ENCODE data around the gene BCAS1. TPM values are rescaled to one million over a fixed set of nuclear protein-coding genes. Genes with fewer than 3 reads are reported as not detected.

BCAS1 gene
- polyA plus RNA-seq, 1 of the 3 experiments (the other 2 are of a cell fraction) = not detected

DNA sequence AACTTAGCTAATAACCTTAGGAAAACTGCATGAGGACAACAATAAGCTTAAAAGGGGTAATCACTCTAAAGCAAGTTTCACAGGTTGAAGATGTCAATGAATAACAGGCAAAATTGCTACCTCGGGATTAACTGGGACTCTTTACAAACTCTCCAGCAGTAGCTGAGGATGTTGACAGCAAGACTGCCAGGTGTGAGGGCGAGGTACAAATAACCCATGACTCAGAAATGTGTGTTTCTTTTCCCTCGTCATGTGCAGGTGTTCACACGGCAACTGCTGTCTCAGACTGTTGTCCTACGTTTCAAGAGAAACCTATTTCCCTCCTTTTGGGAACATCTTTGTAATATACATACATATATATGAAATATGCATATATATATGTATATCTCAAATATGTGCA is 15.9 kb downstream of the BCAS1 start:
- ChIA-PET POLR2A (no interaction called here), CTCF (interaction anchor here (0.6 to 4.4 kb wide), 3 partner anchors 8 to 154 kb away, joined by 3 to 17 read pairs (median 5); no protein-coding TSS in a partner anchor)
- Histone ChIP-seq H3K9me2 (no peaks in the 10 kb centered on the region), H3K9ac (no peak overlapping the region), H3F3A (replicated peaks; ENCODE audit: insufficient read depth) (no peaks in the 10 kb centered on the region), H4K20me1 (ENCODE audit: insufficient read depth) (no peaks in the 10 kb centered on the region), H2AFZ (ENCODE audit: low read depth) (no peak overlapping the region), H3K4me1 (ENCODE audit: control insufficient read depth in 1 of 2, insufficient read depth in 2 of 2, low read depth in 1 of 2, low read length in 1 of 2) (no peaks in the 10 kb centered on the region), H3K27ac (ENCODE audit: low read depth in 2 of 2, low read length in 1 of 2) (no peak overlapping the region), H3K36me3 (replicated peaks in 1 of 2; ENCODE audit: control insufficient read depth in 1 of 2, insufficient read depth in 2 of 2, low read length in 1 of 2) (no peaks in the 10 kb centered on the region), H3K79me2 (ENCODE audit: insufficient read depth) (no peaks in the 10 kb centered on the region), H3K4me3 (ENCODE audit: low read depth in 2 of 2, low read length in 1 of 2) (no peak overlapping the region), H3K4me2 (no peak overlapping the region), H3K9me3 (no peaks in the 10 kb centered on the region), H3K27me3 (ENCODE audit: insufficient read depth) (no peaks in the 10 kb centered on the region)
- DNase-seq = no peak
- TF ChIP-seq SIN3A (IDR thresholded peaks at IDR 0.05; ENCODE audit: borderline replicate concordance, low read depth, low read length) = no peak
- 43% methylated on average over 5 of the region's 5 CpGs for WGBS (ENCODE audit: low lambda C conversion rate)

DNA sequence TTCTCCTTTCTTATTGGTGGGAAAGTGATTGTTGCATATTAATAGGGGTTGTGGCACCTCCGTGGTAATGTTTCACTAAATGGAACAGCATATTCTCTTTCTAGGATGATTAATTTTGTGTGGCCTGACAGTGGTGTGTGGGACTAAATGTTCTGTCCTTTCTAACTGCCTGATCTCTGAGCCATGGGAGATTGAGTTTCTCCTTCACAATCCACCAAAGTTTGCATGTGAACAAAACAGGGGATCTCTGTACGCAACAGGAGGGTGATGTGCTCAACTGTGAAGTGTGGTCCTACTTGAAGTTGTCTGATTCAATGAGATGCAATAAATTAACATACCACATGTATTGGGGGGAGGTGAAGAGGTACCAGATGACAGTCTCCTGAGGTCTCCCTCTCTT is 19.3 kb downstream of the BCAS1 start:
- Histone ChIP-seq H3K9me2 (no peaks in the 10 kb centered on the region), H3K4me2 (no peak overlapping the region), H3K36me3 (replicated peaks in 1 of 2; ENCODE audit: control insufficient read depth in 1 of 2, insufficient read depth in 2 of 2, low read length in 1 of 2) (no peaks in the 10 kb centered on the region), H3K4me3 (ENCODE audit: low read depth in 2 of 2, low read length in 1 of 2) (no peak overlapping the region), H4K20me1 (ENCODE audit: insufficient read depth) (no peaks in the 10 kb centered on the region), H3K27ac (ENCODE audit: low read depth in 2 of 2, low read length in 1 of 2) (no peak overlapping the region), H3K9ac (no peak overlapping the region), H3K79me2 (ENCODE audit: insufficient read depth) (no peaks in the 10 kb centered on the region), H3K4me1 (ENCODE audit: control insufficient read depth in 1 of 2, insufficient read depth in 2 of 2, low read depth in 1 of 2, low read length in 1 of 2) (no peaks in the 10 kb centered on the region), H2AFZ (ENCODE audit: low read depth) (no peak overlapping the region), H3F3A (replicated peaks; ENCODE audit: insufficient read depth) (no peaks in the 10 kb centered on the region), H3K27me3 (ENCODE audit: insufficient read depth) (no peaks in the 10 kb centered on the region), H3K9me3 (no peaks in the 10 kb centered on the region)
- POLR2A ChIA-PET = no interaction called here
- 34% methylated on average over 2 of the region's 2 CpGs for WGBS (ENCODE audit: low lambda C conversion rate)
- CTCF ChIA-PET = interaction anchor here (4.4 kb wide), 1 partner anchor 12 kb away, joined by 17 read pairs; no protein-coding TSS in a partner anchor
- no peak for DNase-seq
- no peak for TF ChIP-seq REST (IDR thresholded peaks at IDR 0.05; ENCODE audit: low read depth, low read length)
- no peak for TF ChIP-seq POLR2AphosphoS5 (IDR thresholded peaks at IDR 0.05; ENCODE audit: low read depth, low read length)
- no peak for TF ChIP-seq GABPA (IDR thresholded peaks at IDR 0.05; ENCODE audit: low read depth)
- no peak for TF ChIP-seq ZBTB33 (IDR thresholded peaks at IDR 0.05; ENCODE audit: borderline replicate concordance, low read depth)
- no peak for TF ChIP-seq NFIC (IDR thresholded peaks at IDR 0.05; ENCODE audit: borderline replicate concordance)
- no peak for TF ChIP-seq EP300 (IDR thresholded peaks at IDR 0.05; ENCODE audit: borderline replicate concordance in 1 of 2, low read depth in 1 of 2, low read length in 1 of 2)
- TF ChIP-seq GATA2 (CRISPR knock-in tag; IDR thresholded peaks at IDR 0.05) = no peak
- TF ChIP-seq CHD2 (IDR thresholded peaks at IDR 0.05; ENCODE audit: low read length, partially characterized antibody) = no peak
- TF ChIP-seq IRF3 (IDR thresholded peaks at IDR 0.05; ENCODE audit: low read depth, low read length) = no peak
- no peak for TF ChIP-seq RXRA (IDR thresholded peaks at IDR 0.05; ENCODE audit: borderline replicate concordance, low read depth)
- TF ChIP-seq TCF12 (IDR thresholded peaks at IDR 0.05) = no peak
- no peak for TF ChIP-seq MAX (IDR thresholded peaks at IDR 0.05; ENCODE audit: low read depth)
- TF ChIP-seq, protein P1, sequence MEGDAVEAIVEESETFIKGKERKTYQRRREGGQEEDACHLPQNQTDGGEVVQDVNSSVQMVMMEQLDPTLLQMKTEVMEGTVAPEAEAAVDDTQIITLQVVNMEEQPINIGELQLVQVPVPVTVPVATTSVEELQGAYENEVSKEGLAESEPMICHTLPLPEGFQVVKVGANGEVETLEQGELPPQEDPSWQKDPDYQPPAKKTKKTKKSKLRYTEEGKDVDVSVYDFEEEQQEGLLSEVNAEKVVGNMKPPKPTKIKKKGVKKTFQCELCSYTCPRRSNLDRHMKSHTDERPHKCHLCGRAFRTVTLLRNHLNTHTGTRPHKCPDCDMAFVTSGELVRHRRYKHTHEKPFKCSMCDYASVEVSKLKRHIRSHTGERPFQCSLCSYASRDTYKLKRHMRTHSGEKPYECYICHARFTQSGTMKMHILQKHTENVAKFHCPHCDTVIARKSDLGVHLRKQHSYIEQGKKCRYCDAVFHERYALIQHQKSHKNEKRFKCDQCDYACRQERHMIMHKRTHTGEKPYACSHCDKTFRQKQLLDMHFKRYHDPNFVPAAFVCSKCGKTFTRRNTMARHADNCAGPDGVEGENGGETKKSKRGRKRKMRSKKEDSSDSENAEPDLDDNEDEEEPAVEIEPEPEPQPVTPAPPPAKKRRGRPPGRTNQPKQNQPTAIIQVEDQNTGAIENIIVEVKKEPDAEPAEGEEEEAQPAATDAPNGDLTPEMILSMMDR (IDR thresholded peaks at IDR 0.05) = no peak
- TF ChIP-seq EZH2phosphoT487 (IDR thresholded peaks at IDR 0.05; ENCODE audit: borderline replicate concordance, low read depth) = no peak
- TF ChIP-seq USF1 (IDR thresholded peaks at IDR 0.05; ENCODE audit: borderline replicate concordance, low read depth) = no peak
- no peak for TF ChIP-seq SIN3A (IDR thresholded peaks at IDR 0.05; ENCODE audit: borderline replicate concordance, low read depth, low read length)
- no peak for TF ChIP-seq TEAD4 (IDR thresholded peaks at IDR 0.05; ENCODE audit: borderline replicate concordance, insufficient read depth)
- no peak for TF ChIP-seq FOSL2 (IDR thresholded peaks at IDR 0.05; ENCODE audit: borderline replicate concordance, low read depth)

All from SK-N-SH (cell line).